HG02884 (cell line): ENCODE results near the gene ZBTB39.
"Not testable (repeated sequence)": the region's sequence is repeated elsewhere in the genome, so short reads cannot be mapped to it uniquely, and the experiment has no call there.

Source experiments
- ATAC-seq: cut with Tn5 transposase; IDR thresholded peaks from one replicate; pipeline ENCODE4 v1.9.1; 2021; ENCODE audit warnings: mild to moderate bottlenecking, moderate library complexity; ENCODE audit not compliant: unreplicated experiment

ZBTB39 gene

DNA sequence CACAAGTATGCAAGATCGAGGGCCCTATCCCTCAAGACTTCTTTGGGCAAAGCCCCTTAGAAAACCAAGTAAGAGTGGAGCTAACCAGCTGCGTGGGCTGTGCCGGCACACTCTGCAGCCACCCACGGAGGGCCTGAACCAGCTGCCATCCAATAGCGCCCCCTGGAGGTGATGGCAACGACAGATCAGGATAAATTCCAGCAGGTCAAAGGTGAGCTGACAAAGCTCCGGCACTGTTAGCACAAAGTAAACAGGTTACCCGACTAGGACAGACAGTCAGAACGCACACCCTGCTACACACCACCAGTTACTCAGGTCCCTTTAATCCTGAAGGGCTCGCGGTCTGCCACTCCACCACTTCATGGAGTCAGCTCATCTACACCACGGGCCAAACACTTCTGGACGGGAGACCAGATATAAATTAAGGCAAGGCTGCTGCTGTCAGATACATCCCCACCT lies 4.9 kb downstream of the ZBTB39 start:
- no peak for ATAC-seq

- no peak for ATAC-seq
Measured at GRCh38 chr12:57000393-57000792, 6.0 kb downstream of the ZBTB39 start.

DNA sequence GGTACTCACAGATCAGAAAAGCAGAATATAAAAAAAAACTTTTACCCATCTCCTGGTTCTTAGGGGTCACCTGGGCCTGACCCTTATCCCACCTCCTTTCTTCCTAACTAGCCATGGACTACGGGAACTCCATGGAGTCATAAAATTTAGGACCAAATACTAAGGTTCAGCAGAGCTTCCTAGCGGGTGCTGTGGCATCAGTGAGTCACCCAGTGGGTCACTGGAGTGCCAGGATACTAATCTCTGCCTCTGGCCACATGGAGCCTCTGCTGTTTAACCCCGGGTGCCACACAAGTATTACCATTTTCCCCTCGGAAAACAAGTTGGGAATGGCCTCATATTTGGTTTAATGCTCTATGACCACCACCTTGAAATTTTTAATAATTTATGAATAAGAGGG lies 6.9 kb downstream of the ZBTB39 start:
- ATAC-seq = no peak

GRCh38 chr12:56998981-56999380 lies 7.4 kb downstream of the ZBTB39 start:
- ATAC-seq = peak; percentile 93

DNA sequence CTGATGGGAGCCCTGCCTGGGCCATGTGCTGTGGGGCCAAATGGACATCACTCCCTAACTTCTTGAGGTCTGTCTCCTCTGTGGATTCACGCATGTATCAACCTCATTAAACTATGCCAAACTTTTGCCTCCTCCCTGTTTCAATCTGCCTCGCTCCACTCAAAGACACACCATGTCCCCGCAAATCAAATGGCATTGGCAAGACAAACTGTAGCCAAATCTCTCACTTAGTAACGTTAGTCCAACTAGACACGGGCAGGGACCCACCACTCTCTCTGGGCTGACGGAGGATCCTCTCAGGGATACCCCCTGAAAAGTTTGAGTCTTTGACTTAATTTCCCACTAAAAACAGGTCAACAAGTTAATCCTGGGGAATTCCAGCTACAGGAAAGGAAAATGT lies 8.0 kb downstream of the ZBTB39 start:
- no peak for ATAC-seq

DNA sequence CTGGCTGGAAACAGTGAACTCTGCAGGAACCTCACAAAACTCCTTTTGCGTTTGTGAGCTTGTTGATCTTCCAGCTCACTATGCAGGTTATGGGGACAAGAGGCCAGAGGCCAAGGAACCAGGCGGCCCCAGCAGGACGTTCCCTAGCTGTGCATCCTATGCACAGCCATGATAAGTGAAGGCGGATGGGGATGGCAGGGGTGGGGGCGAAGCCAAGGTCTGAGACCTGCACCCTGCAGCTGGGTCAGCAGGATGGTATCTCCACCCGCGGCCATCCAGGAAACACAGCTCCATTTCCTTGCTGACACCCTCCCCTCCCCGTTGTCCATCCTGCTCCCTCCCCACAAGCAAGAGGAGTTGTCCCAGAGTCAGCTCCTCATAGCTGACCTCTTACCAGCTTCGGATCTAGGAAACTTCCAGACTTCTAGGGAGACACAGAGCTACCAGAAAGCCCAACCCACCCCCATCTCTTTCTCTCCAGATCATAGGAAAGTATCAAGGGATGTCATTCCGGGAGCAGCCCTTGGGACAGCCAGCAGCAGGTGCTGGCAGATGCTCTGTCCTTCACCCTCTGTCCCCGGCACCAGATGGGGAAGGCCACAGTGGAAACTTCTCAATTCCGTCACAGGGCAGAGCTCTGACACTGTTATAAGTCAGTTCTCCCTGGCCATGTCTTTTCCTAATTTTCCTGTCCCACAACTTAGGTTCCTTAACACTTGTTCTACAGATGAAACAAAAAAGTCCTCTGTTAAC lies 9.4 kb downstream of the ZBTB39 start:
- no peak for ATAC-seq

DNA sequence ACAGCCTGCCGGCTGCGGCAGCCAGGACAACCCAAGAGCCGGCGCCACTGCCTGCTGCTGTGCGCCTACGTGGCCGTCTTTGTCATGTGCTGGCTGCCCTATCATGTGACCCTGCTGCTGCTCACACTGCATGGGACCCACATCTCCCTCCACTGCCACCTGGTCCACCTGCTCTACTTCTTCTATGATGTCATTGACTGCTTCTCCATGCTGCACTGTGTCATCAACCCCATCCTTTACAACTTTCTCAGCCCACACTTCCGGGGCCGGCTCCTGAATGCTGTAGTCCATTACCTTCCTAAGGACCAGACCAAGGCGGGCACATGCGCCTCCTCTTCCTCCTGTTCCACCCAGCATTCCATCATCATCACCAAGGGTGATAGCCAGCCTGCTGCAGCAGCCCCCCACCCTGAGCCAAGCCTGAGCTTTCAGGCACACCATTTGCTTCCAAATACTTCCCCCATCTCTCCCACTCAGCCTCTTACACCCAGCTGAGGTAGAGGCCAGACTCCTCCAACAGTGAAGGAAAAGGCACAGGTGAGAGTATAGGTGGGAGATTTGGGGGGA lies 10.3 kb downstream of the ZBTB39 start:
- no peak for ATAC-seq

- no peak for ATAC-seq
Measured at GRCh38 chr12:56995201-56995929, 11.0 kb downstream of the ZBTB39 start.

GRCh38 chr12:56994231-56994746 lies 12.1 kb downstream of the ZBTB39 start:
- no peak for ATAC-seq

GRCh38 chr12:56993346-56993745 lies 13.0 kb downstream of the ZBTB39 start:
- ATAC-seq = no peak

- ATAC-seq = no peak
Measured at GRCh38 chr12:56991319-56992246, 14.8 kb downstream of the ZBTB39 start.

DNA sequence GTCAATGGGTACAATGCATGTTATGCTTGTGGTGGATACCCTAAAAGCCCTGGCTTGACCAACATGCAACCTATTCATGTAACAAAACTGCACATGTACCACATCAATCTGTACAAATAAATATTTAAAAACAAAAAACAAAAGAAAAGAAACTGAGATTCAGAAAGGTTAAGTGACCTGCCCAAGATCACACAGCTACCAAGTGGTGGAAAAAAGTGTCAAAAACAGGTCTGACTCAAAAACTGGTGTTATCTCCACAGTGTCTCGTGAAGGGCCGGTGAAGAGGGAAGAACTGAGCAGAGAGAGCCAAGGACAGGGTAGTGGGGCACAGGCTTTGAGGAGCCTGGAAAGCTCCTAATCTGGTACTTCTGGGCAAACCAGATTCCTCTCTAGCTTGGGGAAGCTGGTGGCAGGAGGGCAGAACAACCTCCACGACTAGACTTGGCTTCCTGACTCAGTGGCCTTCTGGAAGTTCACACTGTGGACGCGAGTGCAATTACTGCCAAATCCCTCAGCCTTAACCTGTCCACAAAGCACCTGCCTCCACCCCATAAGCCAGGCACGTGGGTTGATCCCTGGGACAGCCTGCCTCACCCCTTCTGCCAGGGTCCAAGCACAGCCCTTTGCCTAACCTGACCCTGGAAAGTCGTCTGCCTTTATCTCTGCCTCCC lies 15.6 kb downstream of the ZBTB39 start:
- ATAC-seq = no peak

GRCh38 chr12:56989861-56990610 lies 16.3 kb downstream of the ZBTB39 start:
- ATAC-seq = no peak

- no peak for ATAC-seq
Measured at GRCh38 chr12:56988207-56988739, 18.1 kb downstream of the ZBTB39 start.

DNA sequence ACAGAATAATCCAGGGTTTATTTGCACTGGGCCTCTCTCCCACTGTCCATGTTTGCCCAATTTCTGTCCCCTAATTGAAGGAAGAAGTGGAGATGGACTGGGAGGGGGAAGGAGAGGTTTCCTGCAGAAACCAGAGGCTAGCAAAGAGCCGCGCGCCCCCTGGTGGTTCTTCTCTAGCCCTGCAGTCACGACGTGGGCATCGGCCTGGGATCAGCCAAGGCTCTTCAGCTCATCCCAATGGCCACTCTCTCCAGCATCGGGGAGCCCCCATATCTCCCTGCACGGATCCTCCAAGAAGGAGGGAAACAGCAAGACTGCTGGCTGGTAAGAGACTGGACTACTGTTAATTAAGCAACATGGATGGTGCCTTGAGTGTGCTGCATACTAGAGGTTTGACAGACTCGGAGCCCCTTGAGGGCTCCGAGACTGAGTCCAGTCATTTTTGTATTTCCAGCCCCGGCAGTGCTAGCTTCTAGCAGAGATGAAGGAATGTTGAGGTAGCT lies 18.7 kb downstream of the ZBTB39 start:
- ATAC-seq = no peak

GRCh38 chr12:56987011-56987410 lies 19.3 kb downstream of the ZBTB39 start:
- ATAC-seq = no peak

DNA sequence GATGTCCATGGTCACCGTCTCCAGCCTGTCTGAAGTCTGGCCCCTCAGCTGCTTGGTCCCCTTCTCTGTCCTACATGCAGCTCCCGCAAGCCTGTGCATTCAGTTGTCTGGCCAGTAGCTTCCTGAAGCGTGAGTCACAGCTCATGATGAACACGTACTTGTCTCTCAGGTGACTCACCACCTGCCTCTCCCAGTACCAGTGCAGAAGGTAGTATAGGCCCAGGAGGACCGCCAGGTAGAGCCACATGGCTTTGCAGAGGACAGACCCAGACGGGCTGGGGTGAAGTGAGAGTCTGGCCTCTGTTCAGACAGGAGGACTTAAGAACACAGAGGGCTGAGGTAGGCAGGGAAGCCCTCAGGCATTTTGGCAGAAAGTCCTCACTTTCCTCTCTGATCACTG lies 20.6 kb downstream of the ZBTB39 start:
- not testable (repeated sequence) for ATAC-seq

- ATAC-seq = no peak
Measured at GRCh38 chr12:56983386-56983785, 23.0 kb downstream of the ZBTB39 start.
